SW 1271 (cell line): ENCODE results near the gene KIF15.
"Not testable (repeated sequence)": the region's sequence is repeated elsewhere in the genome, so short reads cannot be mapped to it uniquely, and the experiment has no call there.

ENCODE experiments used
- DNase-seq, 2 experiments: peaks; one replicate each; lab custom pipeline; 2025; lab: John Stamatoyannopoulos, UW

KIF15 gene

DNA sequence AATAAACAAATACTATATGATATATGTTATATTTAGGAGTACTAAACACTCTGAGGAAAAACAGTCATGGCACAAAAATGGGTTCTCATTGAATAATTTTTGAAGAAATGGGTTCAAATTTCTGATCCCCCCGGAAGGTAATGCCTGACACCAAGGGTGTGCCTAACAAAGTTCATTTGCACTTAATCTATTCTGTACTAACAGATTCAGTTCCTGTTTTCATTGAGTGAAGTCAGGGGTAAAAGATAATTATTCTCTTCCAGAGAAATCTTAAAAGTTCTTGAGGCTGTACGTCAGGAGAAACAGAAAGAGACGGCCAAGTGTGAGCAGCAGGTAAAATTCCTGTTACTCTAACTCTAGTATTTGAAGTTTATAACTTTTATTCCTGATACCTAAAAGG, 65.6 kb downstream of the KIF15 start:
- no peak for DNase-seq

GRCh38 chr3:44831232-44831631, 69.6 kb downstream of the KIF15 start:
- no peak for DNase-seq

DNA sequence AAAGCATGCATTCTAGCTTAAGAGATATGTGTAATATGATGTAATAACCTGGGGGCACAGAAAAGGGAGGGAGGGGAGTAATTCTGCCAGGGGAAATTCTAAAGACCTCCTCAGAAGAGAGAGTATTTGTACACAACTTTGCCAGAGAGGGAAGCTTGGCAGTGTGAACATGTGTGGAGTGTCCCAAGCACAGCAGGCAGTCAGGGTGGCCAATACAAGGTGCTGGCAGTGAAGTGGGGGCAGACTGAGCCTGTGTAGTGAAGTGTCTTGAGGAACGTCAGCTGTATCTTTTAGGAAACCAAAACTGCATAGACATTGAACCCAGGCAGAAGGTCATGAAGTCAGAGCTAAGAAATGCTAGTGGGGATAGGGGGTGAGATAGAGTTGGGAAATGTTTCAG, 70.4 kb downstream of the KIF15 start:
- DNase-seq = no peak

GRCh38 chr3:44832965-44833364, 71.4 kb downstream of the KIF15 start:
- DNase-seq = no peak

- no peak for DNase-seq
Measured at GRCh38 chr3:44833394-44833793, 71.8 kb downstream of the KIF15 start.

- DNase-seq = no peak
Measured at GRCh38 chr3:44835684-44836083, 74.1 kb downstream of the KIF15 start.

GRCh38 chr3:44842376-44842775, 80.8 kb downstream of the KIF15 start:
- no peak for DNase-seq

- DNase-seq = no peak
Measured at GRCh38 chr3:44845528-44846520, 84.2 kb downstream of the KIF15 start.

- DNase-seq = no peak
Measured at GRCh38 chr3:44848634-44849033, 87.0 kb downstream of the KIF15 start.

DNA sequence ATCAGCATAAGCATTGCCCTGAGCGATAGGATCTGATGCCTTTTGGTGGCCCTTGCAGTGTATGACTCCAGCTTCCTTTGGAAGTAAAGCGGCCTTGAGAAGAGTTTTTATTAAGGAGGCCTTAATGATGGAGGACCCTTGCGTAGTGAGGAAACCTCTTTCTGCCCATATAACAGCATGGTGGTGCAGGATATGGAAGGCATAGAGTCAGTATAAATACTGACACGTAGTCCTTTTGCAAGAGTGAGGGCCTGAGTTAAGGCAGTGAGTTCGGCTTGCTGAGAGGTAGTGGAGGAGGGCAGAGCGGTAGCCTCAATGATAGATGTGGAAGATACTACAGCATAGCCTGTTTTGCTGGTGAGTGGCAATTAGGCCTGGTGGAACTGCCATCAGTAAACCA, 95.1 kb downstream of the KIF15 start:
- not testable (repeated sequence) for DNase-seq

- DNase-seq = no peak
Measured at GRCh38 chr3:44860117-44860516, 98.5 kb downstream of the KIF15 start.

GRCh38 chr3:44861412-44862225, 100.0 kb downstream of the KIF15 start, which contains the start of gene TMEM42:
Gene TMEM42, plus strand, starts transcription at chr3:44861912. Its CDS starts 13 bp downstream, at chr3:44861925.
- peak; percentile 67 to 78 for DNase-seq

DNA sequence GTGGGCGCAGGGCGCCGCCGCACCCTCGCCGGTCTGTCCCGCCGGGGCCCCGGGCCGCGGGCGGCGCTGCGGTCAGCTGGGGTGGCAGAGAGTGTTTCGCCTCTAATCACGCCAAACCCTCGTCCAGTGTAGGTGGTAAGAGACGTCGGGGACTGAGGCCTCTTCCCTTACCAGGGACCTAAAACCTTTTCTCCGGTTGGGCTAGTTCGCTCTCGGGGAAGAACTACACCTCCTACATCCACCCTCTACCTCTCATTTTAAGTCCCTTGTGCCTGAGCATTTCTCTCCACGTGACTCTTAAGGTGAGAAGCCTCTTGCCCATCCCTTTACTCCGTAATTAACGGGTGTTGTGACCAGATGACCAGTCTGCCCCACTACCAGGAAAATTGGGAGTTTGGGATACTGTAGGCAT, 100.6 kb downstream of the KIF15 start:
- no peak for DNase-seq

DNA sequence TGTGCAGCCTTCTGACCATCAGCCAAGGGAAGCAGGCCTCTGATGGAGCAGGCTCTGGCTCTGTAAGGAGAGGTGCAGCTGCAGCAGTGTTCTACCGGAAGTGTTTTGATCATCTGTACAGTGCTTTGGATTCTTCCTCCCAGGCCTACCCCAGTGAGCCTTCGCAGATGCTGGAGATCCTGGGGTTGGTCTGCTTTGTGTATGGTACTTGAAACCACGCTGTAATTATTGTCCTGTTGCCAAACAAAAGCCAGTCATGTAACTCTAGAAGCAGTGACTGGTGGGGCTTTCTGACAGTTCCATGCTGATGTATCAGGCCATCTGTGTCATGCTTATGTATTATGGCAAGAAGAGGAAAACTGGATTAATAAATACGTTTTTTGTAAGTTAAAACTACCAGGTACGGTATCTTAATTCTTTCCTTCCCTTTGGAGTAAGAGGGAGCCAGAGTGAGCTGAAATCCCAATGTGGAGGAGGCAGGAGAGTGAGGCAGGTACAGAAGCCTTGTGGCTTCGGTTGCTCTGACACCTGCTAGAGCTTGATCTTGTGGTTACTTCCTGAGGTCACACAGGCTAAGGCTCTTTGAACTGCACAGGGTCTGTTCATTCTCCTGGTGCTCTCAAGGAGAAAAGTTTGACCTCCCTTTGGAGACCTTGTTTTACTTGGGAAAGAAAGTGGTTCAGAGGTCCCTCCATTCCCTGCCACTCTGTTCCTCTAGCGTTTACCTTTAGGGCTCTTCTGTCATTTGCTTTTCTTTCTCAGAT, 103.9 kb downstream of the KIF15 start:
- no peak for DNase-seq

DNA sequence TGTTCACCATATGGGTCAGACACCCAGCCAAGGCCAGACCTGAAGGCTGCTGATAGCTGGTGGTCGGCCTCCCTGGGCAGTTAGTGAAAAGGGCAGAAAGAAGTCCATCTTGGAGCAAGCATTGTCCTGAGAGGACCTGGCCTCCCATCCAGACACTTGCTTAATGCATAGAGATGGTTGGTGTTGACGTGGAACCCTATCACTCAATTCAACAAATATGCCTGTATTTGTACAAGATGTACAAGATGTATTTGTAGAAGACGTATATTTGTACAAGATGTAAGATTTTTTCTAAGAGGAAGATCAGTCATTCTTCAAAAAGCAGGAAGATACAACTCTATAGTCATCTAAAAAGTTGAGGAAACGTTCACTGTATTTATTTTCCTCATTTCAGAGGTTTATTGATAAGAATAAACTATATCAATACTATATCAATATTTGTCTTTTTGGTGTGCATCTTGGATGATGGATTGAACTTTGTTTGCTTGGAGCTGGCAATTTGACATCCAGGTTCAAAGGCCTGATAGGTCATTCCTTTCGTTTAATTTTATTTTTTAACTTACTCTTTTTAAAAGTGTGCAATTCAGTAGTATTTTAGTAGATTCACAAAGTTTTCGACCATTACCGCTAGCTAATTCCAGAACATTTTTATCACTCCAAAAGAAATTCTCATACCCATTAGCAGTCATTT, 106.0 kb downstream of the KIF15 start:
- DNase-seq = no peak

DNA sequence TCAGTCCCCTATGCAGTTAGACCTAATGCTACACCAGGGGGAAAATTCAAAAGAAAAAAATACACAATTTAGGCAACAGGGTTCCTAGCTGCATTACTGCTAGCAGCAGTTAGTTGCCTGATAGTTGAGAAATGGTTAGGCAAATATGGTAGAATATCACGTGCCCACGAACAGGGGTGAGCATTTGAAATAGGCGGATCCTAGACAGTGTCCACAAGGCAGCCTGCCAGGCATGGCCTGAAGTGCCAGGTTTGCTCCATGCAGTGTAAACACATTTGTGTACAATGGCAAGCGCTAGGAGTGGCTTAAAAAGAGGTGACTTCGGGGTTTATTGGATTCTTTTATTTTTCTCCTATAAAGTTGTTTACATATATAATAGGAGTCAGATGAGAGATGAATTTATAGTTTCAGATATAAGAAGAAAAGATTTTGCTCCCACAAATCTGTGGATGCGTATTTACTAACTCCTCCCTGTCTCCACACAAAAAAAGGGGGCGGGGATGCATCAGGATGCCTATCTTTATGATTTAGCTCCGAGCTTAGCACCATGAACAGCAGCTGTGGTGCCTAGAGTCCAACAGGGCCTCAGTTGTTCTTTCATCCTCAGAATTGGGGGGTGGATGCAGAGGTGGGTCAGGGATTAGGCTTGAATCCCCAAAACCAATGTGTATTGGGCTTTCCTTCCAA, 108.9 kb downstream of the KIF15 start:
- no peak for DNase-seq

DNA sequence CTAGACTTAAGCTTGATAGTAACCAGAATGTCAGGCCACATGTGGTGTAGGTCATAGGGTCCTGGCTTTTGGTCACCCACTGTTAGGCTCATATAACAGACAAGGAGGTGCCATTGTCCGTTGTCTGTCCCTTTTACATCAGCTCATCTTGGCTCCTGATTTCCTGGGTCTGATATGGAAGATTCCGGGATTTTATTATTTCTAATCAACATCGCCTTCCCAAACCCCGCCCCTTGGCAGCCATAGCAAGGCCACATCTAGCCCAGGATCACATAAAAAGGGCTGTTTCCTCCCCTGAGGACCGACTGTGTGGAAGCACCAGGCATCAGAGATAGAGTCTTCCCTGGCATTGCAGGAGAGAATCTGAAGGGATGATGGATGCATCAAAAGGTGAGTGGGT, 112.7 kb downstream of the KIF15 start, which contains the start of gene TGM4:
TGM4 (plus strand) TSS at position 301 of the 400 bp plus-strand sequence; CDS start at position 372, 71 bp downstream.
- no peak for DNase-seq

DNA sequence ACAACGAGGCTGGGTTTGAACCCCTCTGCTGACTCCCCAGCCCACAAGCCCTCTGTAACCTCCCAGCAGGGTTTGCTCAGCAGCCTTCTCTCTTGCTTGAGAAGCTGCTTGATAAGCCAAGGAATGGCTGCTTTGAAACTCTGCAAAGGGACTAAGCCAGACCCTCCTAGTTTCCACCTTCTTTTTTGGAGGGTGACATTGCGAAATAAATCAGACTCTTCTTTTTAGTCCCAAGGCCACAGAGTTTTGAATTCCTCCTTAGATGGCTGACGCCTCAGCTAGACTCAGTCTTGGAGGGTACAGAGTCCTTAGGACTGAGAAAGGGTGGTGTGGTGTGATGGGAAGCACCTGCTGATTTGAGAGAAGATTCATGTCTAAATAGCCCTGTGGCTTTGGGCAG, 114.0 kb downstream of the KIF15 start:
- no peak for DNase-seq

DNA sequence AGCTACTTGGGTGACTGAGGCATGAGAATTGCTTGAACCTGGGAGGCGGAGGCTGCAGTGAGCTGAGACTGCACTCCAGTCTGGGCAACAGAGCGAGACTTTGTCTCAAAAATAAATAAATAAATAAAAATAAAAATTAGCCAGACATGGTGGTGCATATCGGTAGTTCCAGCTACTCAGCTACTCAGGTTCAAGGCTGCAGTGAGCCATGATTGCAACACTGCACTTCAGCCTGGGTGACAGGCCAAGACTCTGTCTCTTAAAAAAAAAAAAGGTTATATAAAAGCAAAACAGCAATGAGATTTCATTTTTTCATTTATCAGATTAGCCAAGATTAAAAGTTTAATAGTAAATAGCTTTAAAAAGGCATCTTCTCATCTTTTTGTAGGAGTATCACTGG, 115.7 kb downstream of the KIF15 start:
- no peak for DNase-seq

- no peak for DNase-seq
Measured at GRCh38 chr3:44880284-44880683, 118.7 kb downstream of the KIF15 start.
